GM12891 (cell line): ENCODE measurements around the gene ARL5C.

Source experiments
- POLR2A ChIP-seq: IDR thresholded peaks from 2 replicates; pipeline ENCODE4 v1.6.1; 2011; ENCODE audit warnings: low read depth, low read length, control low read depth
- POLR2AphosphoS5 ChIP-seq: IDR thresholded peaks from 2 replicates; pipeline ENCODE4 v1.6.1; 2011; ENCODE audit warnings: low read depth, low read length, control low read depth
- POU2F2 ChIP-seq: IDR thresholded peaks from 2 replicates; pipeline ENCODE4 v1.6.1; 2011; ENCODE audit warnings: low read depth, mild to moderate bottlenecking, control low read depth, low read length, moderate library complexity
- SPI1 ChIP-seq: IDR thresholded peaks from 2 replicates; pipeline ENCODE4 v1.6.1; 2011; ENCODE audit warnings: low read depth, low read length, control low read depth
- TAF1 ChIP-seq: IDR thresholded peaks from 2 replicates; pipeline ENCODE4 v1.6.1; 2011; ENCODE audit warnings: low read depth, low read length, control low read depth

DNA sequence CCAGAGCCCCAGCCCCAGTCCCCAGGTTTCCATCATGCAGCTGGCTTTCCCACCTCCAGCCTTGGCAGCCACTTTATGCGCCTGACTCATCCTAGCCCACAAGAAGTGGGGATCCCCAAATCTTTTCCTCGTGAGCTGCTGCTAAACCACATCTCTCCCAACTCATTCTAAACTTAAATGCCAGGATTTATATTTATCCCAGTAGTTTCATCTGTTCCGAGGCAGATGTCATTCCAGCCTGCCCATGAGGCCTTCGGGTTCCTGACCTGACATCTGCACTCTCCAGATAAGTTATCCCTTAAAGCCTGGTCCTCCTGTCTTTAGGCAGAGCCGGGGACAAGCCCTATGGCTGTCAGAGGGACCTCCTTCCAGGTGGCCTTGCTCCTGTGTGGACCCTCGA is 31.1 kb downstream of the ARL5C start:
- no peak for TF ChIP-seq POLR2A
- TF ChIP-seq POLR2AphosphoS5, result no peak
- no peak for TF ChIP-seq TAF1
- no peak for TF ChIP-seq POU2F2
- no peak for TF ChIP-seq SPI1
